ENCODE measurements around the gene PTGS1. TPM values are rescaled to one million over a fixed set of nuclear protein-coding genes. Genes with fewer than 3 reads are reported as not detected.
"Not testable (repeated sequence)": the region's sequence is repeated elsewhere in the genome, so short reads cannot be mapped to it uniquely, and the experiment has no call there.

The PTGS1 gene
- 1 to 10 TPM in 2 of 3 donors, under 1 TPM in 1; 0.95 to 8.3 (median 4.7) TPM for polyA plus RNA-seq

DNA sequence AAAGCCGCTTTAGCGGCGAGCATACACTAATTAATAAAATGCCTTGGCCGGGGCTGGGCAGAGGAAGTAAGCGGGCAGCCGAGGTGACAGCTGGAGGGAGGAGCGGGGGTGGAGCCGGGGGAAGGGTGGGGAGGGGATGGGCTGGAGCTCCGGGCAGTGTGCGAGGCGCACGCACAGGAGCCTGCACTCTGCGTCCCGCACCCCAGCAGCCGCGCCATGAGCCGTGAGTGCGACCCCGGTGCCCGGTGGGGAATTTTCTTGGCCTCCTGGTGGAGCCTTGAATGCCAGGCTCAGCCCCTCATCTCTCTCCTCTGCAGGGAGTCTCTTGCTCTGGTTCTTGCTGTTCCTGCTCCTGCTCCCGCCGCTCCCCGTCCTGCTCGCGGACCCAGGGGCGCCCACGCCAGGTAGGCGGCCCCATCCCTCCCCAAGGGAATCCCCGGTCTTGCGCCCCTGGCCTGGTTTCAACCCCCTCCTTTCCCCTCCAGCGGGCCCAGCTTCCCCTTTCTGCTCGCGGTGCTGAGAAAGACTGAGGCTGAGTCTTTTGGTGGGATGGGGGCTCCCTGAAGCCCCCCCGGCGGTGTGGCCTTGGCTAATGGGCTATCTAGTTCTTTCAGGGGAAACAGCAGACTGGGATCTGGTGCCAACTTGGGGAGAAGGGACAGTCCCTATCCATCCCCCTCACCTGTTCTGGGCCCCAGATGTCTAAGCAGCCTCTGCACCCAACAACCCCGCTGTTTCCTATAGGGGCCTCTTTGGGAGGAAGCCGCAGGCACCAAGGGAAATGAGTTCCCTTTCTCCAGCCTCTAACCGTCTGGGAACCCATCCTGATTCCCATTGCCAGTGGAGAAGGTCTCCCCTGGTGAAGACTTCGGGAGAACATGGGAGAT is at the start of gene PTGS1:
PTGS1 (plus strand) TSS at position 156 of the 887 bp plus-strand sequence; CDS start at position 217, 61 bp downstream.
- no peak within 1 kb of the TSS for H3K27ac ChIP-seq (ENCODE audit: low read depth, low read length)
- 5 to 9% (median 5%) methylated on average over 39 of the region's 39 CpGs for WGBS, 3 donors

DNA sequence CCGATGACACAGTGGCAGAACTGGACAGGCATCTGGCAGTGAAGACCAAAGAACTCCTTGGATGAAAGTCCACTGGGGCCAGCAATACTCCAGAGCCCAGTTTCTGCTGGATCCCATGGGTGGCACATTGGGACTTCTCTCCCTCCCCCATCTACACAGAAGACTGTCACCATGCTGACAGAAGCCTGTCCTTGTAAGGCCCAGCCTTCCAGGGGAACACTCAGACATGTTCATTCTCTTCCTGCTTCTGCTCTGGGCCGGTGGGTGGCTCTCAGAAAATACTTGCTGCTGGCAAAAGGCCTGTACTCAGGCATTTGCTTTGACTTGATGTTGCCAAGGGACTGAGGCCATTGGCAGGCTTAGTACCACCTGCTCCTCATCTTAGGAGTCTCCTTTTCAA is 48.3 kb upstream of the PTGS1 start:
- 76 to 93% (median 76%) methylated on average over 2 of the region's 2 CpGs for WGBS, 3 donors
- H3K27ac ChIP-seq (ENCODE audit: low read depth, low read length), result no peak overlapping the region

DNA sequence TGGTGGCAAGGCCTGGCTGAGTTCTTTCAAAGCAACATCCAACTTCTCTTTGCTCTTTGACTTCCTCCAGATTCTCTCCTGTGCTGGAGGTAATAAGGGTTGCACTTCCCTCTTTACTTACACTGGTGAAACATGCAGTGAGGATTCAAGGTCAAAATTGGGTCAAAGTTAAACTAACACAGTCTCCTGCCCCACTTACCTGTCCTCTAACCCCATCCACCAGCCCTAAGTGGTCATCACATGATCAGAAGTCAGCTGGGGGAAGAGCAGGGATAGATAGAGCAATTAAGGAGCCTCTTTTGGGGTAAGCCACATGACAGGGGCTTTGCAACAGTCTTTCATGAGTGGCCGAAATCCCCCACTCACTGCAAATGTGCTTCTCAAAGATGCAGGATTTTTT is 46.2 kb upstream of the PTGS1 start:
- 53 to 77% (median 72%) methylated on average over 1 of the region's 1 CpG for WGBS, 3 donors
- not testable (repeated sequence) for H3K27ac ChIP-seq (ENCODE audit: low read depth, low read length)

DNA sequence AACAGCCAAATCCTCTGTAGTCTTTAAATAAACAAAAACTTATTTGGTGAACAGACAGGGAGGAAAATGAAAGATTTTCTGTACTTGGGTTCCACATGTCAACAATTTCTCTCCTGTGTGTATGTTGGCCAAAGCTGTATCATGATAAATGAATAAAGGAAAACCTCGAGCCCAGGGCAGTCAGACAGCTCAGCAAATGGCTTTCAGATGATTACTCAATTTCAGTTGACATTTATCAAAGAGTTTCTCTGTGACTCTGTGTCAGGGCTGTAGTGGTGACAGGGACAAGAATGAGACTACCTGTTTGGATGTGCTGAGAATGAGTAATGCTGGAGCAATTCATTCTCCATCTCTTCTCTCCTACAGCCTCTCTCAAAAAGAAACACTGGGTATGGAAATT is 45.7 kb upstream of the PTGS1 start:
- 16 to 30% (median 28%) methylated on average over 1 of the region's 1 CpG for WGBS, 3 donors
- no peak overlapping the region for H3K27ac ChIP-seq (ENCODE audit: low read depth, low read length)

DNA sequence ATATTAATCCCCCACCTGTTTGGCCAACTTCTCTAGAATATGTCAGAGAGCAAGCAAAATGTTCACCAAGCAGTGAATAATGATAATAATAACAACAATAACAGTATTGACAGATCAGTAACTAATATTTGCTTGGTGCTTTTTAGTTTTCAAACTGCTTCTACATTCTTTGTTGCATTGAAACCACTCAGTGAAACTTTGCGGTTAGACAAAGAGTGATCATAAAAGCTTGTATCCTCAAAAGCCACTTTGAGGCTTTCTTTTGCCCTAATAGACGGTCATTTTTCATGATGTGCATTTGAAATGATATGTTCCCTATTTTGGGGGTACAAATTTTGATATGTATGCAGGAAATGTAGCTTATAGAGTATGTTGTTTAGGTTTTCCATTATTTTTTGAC is 43.6 kb upstream of the PTGS1 start:
- WGBS, 3 donors, result 91 to 95% (median 93%) methylated on average over 2 of the region's 2 CpGs
- no peak overlapping the region for H3K27ac ChIP-seq (ENCODE audit: low read depth, low read length)

DNA sequence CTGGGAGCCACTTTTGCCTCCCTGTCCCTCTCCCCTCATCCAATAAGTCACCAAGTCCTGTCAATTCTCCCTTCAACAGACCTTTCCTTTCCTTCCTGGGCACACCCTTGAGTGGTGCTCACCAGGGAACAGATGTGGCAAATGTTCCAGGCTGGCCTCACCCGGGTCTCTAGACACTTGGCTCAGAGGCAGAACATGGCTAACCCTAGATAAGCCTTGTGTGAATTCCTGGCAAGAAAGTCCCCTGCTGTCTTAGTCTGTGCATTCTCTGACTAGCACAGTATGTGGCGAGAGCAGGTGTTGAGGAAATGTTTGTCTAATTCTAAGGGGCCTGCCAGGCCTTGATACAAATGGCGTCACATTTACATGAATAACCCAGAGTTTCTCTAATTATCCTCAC is 41.2 kb upstream of the PTGS1 start:
- H3K27ac ChIP-seq (ENCODE audit: low read depth, low read length), result no peak overlapping the region
- WGBS, 3 donors, result 68 to 81% (median 74%) methylated on average over 3 of the region's 3 CpGs

DNA sequence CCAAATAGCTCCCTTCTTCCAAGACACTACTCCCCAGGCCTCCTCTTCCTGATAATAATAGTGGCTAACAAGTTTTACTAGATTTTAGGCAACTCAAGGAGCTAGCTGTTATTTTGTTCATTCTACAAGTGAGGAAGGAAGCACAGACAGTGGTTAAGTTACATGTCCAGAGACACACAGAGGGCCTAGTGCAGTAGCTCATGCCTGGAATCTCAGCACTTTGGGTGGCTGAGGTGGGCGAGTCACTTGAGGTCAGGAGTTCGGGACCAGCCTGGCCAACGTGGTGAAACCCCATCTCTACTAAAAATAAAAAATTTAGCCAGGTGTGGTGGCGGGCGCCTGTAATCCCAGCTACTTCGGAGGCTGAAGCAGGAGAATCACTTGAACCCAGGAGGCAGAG is 40.4 kb upstream of the PTGS1 start:
- not testable (repeated sequence) for H3K27ac ChIP-seq (ENCODE audit: low read depth, low read length)
- WGBS, 3 donors, result 83 to 91% (median 85%) methylated on average over 6 of the region's 6 CpGs

DNA sequence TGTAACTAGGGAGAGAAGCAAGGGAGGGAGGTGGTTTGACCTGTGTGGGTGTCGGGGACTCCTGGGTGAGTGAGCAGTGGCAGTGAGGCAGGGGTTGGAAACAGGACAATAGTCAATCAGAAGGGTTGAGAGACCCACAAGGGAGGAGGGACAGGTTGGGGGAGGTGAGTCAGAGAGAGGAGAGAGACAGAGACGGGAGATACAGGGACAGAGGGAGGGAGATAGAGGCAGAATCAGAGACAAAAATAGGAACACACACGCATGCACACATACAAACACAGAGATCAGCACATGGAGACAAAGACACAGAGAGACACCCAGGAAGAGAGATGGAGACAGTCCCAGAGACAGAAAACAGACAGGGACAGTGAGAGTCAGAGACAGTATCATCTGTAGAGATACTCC is 39.3 kb upstream of the PTGS1 start:
- no peak overlapping the region for H3K27ac ChIP-seq (ENCODE audit: low read depth, low read length)
- WGBS, 3 donors, result 81 to 84% (median 82%) methylated on average over 3 of the region's 3 CpGs

DNA sequence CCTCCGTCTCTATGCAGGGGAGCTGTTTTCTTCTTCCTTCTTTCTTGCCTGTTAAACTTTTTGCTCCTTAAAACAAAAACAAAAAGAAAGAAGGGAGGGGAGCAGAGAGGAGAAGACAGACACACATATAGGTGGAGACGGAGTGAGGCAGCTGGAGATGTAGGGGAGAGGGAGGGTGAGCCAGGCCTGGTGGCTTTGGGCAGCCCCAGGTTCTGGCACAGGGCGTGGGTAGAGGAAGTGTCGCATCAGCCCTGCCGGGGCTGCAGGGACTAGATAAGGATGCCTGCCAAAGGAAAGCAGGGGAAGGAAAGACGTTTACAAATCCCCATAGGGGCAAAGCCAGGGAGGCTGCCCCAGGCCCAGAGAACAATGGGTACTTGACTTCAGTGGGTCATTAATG is 38.7 kb upstream of the PTGS1 start:
- 21 to 60% (median 23%) methylated on average over 6 of the region's 6 CpGs for WGBS, 3 donors
- H3K27ac ChIP-seq (ENCODE audit: low read depth, low read length), result no peak overlapping the region

DNA sequence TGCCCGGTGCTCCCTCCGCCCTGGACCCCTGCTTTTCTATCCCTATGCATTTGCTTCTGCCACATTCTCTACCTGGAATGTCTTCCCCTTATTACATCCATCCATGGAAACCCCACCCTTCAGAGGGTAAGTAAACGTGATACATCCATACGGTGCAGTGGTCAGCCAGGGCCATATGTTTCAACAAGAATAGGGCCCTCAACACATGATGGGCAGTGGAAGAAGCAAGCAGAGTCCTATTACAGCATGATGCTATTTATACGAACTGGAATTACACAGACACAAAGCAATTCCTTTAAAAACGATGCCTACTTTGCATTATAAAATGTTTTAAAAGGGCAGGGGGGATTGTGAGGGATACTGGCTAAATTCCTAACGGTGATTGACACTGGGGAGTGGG is 38.2 kb upstream of the PTGS1 start:
- 64 to 66% (median 65%) methylated on average over 7 of the region's 7 CpGs for WGBS, 3 donors
- H3K27ac ChIP-seq (ENCODE audit: low read depth, low read length), result no peak overlapping the region

DNA sequence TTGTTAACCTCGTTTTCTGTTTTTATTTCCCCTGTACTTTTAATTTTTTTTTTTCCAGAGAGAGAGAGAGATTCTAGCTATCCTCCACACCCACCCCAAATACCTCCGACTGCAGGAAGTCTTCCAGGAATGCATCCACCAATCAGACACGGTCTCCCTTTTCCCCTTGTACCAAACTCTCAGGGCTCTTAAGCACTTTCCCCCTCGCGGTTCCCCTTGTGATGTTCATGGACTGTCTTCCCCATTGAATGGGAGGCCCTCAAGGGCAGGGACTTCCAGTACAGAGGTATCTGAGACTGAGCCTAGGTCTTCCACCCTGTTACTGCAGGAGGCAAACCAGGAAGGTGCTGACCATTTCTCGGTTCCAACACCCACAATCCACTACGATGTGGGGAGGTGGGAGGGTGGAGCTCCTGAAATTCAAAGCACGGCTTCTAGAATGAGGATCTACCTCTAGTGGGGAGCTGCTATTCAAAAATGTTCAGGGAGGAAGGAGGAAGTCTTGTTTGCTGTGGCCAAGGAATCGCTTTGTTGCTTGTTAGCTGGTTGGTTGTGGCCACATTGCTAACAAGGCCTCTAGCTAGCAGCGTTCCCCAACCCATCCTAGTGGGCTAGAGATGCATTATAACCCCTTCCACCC is 37.5 kb upstream of the PTGS1 start:
- WGBS, 3 donors, result 60 to 80% (median 66%) methylated on average over 10 of the region's 10 CpGs

DNA sequence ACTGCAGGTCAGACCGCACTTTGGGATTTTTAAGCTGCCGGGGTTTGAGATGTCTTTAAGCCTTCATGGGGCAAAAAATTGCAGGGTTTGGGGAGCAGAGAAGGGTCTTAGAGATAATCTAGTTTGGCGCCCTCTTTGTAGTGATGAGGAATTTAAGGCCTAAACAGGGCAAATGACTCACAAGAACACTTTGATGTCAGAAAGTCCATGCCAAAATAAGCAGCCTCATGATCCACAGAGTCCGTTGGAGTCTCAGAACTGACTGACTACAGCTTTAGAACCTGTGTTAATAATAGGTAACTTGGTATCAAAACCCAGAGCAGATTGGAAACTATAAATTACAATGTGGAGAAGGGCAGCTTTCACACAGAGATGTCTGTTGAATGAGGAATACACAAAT is 35.9 kb upstream of the PTGS1 start:
- WGBS, 3 donors, result 84 to 87% (median 87%) methylated on average over 4 of the region's 4 CpGs
- no peak overlapping the region for H3K27ac ChIP-seq (ENCODE audit: low read depth, low read length)

More for the DNA sequence above, 37.5 kb upstream of the PTGS1 start:
- no peak overlapping the region for H3K27ac ChIP-seq (ENCODE audit: low read depth, low read length)

DNA sequence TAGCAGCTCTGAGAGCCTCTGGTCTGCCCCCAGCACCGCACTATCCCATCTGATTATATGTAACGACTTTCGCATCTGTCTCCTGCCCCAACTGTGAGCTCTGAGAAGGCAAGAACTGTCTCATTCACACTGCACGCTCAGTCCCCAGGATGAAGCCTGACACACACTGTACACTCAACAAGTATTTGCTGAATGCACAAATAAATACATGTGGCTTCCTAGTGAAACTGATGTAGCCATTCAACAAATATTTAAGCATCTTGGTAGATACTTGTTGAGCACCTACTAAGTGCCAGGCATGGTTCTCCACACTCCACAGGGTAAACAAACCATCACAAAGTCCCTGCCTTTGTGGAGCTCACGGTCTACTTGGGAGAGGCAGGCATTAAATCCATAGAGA is 34.6 kb upstream of the PTGS1 start:
- WGBS, 3 donors, result 90 to 94% (median 93%) methylated on average over 5 of the region's 5 CpGs
- no peak overlapping the region for H3K27ac ChIP-seq (ENCODE audit: low read depth, low read length)

DNA sequence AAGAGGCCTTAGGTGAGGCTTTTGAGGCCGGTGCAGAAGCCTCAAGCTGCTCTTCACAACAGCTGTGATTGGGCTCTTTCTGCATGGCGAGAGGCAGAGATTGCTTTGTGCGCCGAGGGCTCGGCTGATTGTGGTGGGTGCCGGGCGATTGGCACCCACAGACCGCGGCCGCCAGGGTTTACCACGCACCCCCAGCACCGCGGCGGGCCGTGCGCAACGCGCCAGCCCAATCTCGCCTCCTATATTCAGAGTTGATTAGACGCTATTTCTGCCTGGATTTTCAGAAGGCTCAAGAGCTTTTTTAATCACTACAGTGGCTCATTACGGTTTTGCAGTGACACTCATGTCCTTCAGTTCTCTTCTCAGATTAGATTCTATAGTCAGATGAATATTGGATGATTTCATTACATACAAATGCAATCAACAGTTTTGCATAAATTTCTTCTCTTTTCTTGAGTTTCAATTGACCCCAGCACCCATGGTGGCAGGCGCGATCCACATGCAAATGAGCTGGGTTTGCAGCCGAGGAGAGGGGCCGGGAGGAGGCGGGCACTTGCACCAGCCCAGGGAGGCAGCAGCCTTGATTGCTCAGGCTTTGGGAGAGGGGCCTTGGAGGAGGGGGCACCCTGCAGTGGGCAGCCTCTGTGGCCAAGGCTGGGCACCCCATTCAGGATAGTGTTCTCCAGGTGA is 33.8 kb upstream of the PTGS1 start:
- WGBS, 3 donors, result 35 to 72% (median 60%) methylated on average over 26 of the region's 26 CpGs
- no peak overlapping the region for H3K27ac ChIP-seq (ENCODE audit: low read depth, low read length)

DNA sequence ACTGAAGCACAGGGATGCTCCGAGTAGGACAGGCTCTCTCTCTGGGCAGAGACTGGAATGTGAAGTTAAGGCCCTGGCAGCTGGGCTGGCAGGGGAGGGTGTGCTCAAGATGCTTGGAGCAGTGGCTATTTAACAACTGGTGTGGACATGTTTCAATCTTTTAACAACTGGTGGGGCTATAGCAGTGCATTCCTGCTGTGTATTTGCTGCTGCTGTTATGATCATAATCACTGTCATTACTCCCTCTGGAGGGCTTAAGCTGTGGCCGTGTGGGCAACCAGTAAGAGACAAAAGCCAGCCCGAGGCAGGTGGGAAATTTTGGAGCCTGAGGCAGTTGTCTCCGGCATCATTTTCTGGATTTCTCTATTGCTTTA is 33.3 kb upstream of the PTGS1 start:
- WGBS, 3 donors, result 62 to 81% (median 73%) methylated on average over 4 of the region's 4 CpGs
- no peak overlapping the region for H3K27ac ChIP-seq (ENCODE audit: low read depth, low read length)

DNA sequence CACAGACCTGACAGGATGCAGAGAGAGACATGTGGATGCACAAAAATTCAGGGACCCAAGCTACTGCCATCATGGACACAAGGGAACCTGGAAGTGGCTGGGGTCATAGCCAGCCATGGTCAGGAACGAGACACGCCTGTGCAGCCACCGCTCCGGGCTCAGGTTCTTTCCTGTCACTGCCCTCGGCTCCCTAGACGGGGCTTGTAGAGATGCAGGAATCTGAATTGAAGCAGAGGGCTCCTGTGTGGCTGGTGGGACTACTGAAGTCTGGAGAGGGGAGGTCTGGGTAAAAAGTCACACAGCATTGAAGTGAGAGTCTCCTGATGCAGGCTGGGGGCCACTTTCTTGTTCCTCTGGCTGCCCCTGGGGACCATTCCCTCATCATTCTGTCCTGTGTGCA is 32.3 kb upstream of the PTGS1 start:
- H3K27ac ChIP-seq (ENCODE audit: low read depth, low read length), result no peak overlapping the region
- 53 to 75% (median 72%) methylated on average over 6 of the region's 6 CpGs for WGBS, 3 donors

DNA sequence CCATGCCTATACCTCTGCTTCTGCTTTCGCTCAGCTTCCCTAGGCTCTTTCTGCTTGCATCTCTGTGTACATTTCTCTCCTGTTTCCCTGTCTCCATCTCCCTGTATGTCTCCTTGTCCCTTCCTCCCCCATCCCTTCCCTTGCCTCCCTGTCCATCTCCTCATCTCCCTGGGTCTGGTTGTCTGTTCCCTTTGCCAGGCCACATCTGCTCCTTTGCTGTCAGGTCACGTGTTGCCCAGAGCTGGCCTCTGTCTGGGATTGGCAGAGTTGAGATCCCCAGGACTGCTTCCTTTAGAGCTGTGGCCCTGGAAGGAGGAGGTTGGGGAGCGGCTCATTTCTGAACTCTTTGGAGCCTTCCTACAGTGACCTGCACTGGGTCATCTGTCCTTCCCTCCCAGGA is 31.8 kb upstream of the PTGS1 start:
- WGBS, 3 donors, result 57 to 70% (median 65%) methylated on average over 3 of the region's 3 CpGs

DNA sequence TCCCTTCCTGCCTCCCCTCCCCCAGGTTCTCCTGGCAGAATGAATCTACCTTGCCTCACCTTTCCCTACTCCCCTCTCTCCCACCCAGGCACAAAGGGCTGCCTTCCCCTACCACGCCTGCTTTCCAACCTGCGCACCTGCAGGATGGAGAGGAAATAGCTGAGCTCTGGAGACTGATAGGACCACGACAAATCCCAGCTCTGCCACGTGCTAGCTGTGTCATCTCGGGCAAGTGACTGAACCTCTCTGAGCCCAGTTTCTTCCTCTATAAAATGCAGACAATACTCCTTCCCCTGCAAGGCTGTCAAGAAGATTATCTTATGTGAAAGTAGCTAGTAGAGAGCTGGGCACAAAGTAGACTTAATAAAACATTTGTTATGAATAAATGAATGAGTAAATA is 31.2 kb upstream of the PTGS1 start:
- no peak overlapping the region for H3K27ac ChIP-seq (ENCODE audit: low read depth, low read length)
- WGBS, 3 donors, result 47 to 63% (median 58%) methylated on average over 5 of the region's 5 CpGs

More for the DNA sequence above, 31.8 kb upstream of the PTGS1 start:
- H3K27ac ChIP-seq (ENCODE audit: low read depth, low read length), result no peak overlapping the region

DNA sequence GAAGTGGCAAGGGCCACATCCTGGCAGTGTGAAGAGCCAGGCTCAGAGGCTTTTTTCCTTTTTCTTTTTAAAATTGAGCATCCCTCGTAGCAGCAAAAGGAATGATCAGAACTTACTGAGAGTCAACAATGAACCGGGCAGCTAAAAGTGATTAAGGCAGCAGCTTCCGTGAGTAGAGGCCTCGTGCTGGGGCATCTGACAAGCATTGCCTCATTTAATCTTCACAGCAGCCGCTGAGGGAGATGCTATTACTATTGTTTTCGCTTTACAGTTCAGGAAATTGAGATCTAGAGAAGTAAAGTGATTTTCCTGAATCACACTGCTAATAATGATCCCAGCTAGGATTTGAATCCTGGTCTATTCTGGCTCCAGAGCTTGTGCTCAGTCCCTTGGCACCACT is 30.7 kb upstream of the PTGS1 start:
- 60 to 74% (median 63%) methylated on average over 6 of the region's 6 CpGs for WGBS, 3 donors
- no peak overlapping the region for H3K27ac ChIP-seq (ENCODE audit: low read depth, low read length)
